Islet of Langerhans (tissue), 1 donor: ENCODE results near the gene NAT10.

Source experiments
- FAIRE-seq: peaks from one replicate; lab custom pipeline; 2011; peaks lifted over from hg19 to GRCh38; lab: Jason Lieb, UNC

The NAT10 gene

DNA sequence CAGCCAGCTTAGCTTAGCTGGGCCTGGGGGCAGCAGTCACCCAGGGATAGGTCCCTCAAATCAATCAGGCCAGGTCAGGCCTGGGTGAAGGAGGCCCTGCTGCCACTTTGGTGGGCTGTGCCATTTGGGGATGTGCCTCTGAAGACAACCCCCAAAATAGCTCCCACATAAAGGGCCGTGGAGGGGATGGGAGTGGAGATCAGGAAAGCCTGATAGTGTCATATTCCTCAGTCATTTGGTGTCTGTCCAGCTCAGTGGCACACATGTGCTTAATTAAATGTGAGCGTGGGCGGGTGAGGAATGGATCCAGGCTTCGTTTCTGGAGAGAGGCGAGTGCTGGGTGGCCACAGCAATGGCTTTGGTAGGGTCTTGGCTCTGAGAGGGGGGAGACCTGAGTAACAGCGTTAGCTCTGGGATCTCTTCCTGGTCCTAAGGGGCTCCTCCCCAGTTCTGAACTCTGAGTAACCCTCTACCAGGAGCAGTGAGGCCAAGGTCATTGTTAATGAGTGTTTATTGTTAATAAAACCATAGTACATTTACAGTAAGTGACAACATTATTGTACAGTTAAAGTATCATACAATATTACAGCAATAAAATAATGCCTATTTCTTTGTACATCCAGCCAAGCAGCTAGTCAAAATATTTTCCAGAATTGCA is 45.2 kb downstream of the NAT10 start:
- FAIRE-seq = no peak

DNA sequence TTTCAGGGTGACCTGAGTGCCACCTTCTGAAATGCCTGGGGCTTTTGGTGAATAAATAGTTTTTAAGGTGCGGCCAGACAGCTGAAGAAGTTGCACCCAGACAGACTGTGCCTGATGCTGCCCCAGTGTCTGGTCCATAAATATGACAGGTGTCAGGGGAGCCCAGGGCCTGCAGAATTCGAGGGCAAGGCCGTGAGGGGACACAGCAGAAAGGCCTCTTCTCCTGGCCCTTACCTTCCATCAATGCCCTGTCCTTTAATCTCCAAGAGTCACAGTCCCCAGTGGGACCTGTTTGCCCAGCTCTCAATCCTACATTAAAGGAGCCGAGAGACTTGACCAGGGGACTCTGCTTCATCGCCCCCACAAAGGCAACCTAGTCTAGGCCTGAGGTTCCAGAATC is 45.7 kb downstream of the NAT10 start:
- FAIRE-seq = no peak

DNA sequence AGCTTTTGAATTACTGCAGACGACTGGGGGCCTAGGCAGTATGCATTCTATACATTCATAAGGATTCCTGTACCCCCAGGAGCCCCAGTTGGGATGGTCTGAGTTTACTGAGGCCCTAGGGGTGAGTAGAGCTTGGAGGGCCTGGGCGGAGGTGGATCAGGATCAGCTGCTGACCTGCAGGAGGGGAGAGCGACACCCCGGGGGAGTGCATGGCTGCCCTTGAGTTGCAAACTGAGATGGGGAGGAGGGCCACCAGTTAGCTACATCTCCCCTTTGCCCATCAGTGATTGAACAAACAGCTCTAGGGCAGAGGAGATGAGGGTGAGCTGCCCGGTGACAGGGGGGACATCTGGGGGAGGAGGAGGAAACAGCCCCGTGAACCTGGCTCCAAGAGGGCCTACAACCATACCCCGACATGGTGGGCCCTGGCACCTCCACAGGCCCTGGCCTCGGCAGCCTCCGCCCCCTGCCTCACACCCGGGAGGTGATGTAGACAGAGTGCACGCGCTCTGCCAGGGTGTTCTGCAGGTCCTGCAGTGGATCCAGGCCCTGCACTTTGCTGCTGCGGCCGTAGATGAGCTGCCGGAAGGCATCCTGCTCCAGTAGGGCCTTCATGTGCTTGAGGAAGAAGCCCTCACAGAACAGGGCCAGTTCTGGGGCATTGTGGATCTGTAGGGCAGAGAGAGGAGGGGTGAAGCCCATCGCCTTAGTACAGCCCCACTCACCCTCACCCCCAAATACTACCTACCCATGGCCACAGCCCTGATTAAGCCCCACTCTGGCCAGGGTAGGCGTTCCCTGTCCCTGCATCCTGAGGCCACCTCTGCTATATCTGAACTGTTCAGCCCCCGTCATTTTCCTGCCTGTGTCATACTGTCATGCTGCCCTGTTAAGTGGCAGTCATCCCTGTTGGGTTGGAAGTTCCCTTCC is 46.8 kb downstream of the NAT10 start:
- no peak for FAIRE-seq

DNA sequence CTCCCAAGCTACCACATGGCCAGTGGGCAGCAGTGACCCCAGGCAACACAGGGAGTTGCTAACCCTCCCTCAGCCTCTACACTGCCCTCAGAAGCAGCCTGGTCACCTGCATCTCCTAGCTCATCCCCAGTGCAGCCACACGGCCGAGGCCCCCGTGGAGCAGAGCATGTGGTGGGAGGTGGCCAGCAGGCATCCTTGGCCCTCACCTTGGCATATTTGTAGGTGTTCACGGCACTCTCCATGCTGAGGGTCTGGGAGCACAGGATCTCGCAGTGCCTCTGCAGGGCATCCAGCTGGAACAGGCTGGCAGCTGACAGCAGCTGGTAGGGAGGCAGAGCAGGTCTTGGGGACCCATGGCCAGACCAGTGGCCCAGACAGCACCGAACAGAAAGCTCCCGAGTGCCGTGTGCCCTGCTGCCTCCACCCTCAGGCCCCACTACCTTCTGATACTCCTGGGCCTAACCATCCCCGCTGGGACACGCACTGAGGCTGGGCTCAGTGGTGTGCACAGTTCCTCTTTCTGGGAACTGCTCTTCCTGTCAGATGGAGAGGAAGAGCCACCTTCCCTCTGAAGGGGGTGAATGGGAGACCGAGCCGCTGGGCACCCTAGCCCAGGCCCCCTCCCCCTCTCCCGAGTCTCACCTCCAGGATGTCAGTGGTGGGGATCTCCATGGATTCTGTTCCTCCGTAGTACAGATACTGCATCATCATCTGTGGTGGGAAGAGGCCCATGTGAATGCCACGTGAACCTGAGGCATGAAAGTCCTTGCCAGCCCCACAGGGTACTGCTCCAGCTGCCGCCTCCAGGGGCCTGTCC is 48.8 kb downstream of the NAT10 start:
- FAIRE-seq = no peak

DNA sequence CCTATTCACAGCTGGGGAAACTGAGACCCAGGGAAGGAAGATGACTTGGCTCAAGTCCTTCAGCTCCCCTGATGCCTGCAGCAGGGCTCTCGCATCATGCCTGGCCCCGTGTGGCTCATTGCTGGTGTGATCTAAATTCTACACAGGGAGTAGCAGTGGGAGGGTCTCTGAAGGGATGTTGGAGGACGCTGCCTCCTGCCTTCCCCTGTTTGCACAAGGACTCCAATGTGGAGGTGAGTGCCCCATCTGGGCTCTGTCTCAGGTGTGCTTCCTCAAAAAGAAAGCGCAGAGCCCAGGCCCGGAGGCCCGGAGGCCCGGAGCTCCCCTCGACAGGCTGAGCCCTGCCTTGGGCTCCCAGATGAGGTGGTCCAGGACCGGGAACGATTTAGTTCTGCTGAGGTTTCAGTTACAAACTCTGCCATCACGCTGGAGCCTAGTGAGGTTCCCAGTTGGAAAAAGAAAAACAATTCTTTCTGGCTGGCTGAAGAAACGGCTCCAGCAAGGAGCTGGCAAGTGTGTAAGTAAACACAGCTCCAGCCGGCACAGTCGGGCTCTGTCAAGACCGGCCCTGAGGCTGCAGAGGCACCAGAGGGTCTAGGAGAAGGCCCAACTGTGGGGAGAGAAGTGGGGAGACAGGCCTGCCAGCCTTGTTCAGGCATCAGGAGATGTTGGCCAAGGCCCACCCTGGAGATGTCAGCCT is 49.8 kb downstream of the NAT10 start:
- no peak for FAIRE-seq

DNA sequence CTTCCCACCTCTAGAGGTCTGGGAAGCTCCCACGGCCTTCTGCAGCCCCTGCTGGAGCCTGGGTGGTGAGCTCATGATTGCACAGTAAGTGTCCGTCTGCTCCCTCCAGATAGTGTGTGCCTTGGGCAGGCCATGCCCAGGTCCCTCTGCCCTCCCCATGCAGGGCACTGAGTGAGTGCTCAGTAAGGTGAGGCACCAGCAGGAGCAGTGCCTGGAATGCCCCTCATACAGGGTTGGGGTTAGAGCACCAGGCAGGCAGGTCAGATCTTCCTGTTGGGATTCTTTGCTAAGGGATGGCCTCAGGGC is 50.3 kb downstream of the NAT10 start:
- no peak for FAIRE-seq

DNA sequence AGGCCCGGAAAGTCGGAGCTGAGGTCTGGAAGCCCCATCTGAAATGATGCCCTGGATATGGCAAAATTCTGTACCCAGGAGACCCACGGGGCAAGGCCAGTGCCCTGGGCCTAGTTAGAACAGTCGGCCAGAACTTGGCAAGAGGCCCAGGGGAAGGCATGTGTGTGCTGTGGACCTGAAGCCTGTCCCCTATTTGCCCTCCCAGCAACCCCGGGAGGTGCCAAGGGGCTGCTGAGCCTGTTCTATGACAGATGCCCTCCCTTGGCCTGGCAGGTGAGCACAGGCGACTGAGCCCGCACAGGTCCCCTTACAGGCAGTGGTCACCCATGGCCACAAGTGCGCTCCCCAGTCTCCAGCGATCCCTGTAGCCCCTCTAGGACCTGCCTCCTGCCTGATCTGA is 51.7 kb downstream of the NAT10 start:
- no peak for FAIRE-seq

DNA sequence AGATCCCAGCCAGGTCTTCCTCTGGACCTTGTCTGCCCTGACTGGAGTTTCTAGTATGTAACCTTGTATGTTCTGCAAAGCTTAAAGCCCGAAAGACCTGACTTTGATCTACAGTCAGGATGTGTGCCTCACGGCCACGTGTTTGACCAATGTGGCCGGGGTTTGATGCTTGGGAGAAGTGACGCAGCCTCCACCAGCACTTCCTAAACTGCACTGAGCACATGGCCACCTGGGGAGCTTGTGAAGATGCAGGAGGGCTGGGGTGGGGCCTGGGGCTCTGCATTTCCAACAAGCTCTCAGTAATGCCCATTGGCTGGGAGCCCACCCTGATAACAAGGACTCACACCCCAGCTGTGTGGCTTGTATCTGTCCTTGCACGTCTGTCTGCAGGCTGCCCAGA is 53.2 kb downstream of the NAT10 start:
- no peak for FAIRE-seq

DNA sequence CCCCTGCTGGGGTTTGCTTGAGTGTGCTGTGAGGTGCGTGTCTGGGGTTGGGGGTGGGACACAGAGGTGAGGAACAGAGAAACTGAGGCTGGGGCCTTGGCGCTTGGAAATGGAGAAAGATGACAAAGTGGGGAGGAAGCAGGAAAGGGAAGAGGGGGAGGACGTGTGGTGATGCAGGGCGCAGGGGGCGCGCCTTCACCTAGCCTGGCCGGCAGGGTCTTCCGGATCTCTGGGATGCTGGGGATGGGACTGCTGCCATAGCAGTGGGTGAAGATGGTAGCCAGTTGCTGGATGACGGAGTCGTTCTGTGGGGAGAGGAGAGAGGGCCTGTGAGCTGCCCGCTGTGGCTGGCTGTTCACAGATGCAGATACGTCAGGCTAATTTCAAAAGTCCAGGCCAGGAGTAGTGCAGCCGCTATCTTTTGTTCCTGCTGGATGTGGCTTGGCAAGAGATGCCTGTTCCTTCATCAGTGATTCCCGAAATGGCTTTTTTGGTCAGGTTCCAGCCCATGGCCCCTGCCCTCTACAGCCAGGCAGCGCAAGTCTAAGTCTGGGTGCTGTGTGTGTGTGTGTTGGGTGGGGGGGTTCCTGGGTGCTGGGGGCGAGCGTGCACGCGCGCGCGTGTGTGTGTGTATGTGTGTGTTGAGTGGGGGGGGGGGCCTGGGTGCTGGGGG is 54.8 kb downstream of the NAT10 start:
- FAIRE-seq = no peak

DNA sequence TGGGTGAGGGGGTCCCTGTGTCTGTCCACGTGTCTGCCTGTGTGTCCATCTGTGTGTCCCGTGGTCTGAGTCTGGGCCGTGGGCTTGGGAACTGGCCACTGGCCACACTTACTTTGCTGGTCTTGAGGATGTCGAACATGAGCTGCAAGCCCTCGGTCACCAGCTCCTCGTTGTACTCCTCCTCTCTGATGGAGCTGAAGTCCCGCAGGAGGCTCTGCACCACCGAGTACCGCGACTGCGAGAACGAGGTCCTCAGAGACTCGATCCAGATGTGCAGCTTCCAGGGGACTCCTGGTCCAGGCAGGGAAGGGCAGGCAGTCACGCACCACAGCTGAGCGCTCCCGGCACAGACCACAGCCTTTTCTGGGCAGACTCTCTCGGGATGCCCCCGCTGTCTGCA is 55.4 kb downstream of the NAT10 start:
- FAIRE-seq = no peak

DNA sequence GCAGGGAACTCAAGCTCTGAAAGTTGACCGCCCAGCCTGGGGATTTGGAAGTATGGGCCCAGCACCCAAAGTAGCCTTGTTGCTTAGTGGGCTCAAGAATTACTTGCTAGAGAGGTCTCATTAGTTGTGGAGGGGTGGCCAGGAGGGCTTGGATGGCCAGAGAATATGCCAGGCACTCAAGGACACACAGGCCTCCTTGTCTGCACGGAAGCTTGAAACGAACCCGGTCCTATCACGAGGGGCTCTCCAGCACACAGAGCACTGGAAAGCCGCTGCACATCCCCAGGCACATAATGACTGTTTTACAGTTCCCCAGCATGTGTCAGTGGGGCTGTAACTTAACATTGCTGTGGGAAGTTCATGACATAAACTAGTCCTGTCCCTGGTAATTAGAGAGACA is 55.9 kb downstream of the NAT10 start:
- no peak for FAIRE-seq

DNA sequence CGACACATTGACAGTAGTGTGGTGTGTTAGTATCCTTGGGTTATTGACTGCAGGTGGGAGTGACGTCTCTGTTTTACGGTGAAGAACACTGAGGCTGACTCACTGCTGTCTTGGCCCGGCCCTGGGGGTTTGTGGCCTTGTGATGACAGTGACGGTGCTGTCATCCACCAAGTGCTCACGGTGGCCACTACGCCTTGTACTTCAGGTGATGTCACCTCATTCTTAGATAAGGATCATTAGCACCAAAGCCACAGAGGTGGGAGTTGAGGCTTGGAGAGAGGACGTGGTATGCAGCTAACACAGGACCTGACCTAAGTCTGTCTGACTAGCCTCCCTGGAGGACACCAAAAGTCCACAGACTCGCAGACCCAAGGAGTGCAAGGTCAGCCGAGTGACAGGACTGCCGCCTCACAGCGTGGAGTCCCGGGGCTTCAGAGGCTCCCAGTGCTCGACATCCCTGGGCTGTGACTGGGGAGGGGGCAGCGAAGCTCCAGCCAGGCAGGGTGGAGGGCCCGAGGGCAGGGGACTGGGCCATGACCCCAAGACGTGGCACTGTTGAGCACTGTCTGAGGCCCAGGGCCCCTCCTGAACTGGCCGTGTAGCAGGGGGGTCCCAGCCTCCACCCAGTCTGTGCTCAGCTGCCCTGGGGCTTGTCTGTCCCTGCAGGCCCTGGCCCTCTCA is 56.5 kb downstream of the NAT10 start:
- FAIRE-seq = no peak

DNA sequence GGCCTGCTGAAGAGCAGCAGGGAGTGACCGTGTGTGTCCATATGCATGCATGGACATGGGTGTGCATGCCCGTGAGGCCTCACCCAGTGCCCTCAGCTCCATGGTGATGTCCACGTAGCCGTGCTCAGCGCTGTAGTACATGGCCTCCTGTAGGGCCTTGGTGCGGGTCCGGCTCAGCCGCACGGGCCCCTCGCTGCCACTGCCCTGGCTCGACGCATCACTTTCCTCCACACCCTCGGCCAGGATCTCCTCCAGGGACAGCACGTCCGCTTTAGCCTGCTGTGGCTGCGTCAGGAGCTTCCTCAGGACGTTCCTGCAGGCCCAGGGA is 57.0 kb downstream of the NAT10 start:
- no peak for FAIRE-seq

DNA sequence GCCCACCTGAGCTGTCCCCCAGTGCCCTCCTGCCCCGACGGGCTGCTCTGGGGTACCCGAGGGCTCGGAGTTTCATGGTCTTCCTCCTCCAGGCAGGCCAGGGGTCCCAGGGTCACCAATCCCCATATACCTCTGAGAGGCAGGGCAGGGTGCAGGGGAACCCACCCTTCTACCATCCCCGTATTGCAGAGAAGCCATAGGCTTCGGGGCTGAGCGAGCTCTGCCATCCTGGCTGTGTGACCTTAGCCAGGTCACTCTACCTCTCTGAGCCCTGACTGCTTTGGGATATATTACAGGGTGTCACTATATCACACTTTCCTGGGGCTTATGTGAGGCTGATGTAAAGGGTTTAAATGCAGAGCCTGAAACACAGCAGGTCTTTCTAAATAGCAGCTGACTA is 57.4 kb downstream of the NAT10 start:
- no peak for FAIRE-seq

DNA sequence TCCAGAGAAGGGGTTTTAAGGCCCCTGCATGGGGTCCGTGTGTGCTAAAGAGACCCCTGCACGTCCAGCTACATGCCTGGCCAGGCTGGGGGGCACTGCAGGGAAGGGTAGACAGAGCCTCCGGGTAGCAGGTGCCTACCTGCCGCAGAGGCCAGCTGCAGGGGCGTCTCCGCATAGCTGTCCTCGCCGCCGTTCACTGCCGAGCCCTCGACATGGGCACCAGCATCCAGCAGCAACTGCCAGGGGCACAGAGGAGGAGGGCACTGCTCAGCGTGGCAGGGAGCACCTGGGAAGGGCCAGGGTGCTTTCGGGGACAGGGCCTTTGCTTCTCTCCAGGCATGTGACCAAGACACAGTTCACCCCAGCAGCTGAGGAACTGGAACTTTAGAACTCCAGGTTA is 59.7 kb downstream of the NAT10 start:
- FAIRE-seq = no peak

DNA sequence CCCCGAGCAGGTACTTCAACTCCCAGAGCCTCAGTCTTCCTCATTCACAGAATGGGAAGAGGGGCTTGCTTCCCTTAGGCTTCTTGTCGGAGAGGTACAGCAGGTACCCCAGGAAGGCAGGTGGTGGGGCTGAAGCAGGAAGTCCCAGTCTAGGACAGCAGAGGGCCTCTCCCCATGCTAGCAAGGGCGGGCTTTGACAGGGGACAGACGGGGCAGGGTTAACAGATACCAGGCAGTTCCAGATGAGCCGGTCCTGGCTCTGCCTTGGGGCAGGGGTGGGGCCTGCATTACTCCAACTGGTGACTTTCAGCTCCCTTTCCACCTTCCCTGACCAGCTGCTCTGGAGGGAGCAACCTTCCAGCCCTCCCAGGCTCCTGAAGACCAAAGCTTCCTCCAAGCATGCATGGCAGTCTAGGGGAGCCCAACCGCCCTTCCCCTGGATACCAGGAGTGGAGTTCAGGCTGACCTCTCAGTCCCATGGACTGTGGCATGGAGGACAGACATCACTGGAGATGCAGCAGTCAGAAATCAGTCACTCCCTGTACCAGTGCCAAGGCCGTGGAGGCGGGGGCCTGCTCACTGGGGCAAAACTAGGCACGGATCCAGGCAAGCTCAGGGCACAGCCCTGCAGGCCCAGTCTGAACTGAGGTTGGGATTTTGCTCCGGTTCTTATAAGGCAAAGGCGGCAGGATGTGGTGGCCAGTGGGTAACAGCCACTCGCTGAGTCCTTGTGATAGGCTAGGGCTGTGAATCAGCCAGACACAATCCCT is 60.5 kb downstream of the NAT10 start:
- no peak for FAIRE-seq

DNA sequence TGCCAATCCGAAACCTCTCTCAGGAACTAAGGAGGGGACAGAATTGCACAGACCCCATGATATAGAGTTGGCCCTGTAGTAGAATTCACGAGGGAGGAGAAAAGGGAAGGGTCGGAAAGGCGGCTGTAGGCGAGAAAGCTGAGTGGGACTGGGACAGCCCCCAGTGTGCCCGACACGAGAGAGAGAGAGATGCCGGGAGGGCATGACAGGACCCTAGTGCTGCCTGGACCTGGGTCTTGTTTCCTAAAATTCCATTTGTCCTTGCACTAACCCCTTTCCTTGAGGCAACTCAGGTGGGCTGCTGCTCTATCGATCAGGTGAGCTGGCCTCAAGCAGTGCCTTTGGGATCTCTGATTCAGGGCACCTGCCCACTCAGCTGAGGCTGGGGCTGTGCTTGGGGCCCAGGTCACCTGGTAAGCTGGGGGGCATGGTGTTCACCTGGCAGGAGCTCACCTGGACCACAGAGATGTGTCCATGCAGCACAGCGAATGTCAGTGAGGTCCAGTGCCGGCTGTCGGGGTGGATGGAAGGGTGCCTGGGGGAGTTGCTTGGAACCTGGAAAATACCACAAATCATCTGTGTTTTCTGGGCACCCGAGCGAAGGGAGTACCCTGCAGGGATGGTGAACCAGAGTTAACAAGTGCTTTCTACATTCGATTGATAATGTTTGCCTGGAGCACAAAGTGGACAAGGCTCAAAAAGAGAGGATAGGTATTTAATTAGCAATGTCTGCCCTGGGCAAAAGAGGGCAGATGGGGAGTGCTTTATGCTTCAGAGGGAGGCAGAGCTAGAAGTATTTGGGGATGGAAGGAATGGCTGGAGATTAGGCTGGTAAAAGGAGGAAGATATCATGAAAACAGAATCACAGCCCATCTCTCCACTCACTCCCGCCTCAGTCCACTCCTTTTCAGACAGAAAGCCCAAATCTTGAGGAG is 61.6 kb downstream of the NAT10 start:
- FAIRE-seq = no peak

DNA sequence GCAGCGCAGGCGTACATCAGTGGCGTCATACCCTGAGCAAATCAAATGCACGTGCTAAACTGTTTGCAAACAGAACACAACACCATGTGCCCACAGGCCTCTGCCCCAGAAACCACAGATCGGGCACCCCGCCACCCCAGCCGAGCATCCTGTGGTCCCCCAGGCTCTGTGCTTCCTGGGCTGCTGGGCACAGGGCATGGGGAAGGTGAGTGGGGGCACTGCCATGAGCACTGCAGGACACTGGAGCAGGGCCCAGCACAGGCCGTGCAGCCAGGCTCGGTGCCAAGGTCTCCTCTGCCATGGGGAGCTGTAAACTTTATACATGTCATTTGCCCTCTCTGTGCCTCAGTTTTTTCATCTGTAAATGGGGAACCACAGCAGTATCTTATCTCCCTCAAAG is 62.5 kb downstream of the NAT10 start:
- FAIRE-seq = no peak

DNA sequence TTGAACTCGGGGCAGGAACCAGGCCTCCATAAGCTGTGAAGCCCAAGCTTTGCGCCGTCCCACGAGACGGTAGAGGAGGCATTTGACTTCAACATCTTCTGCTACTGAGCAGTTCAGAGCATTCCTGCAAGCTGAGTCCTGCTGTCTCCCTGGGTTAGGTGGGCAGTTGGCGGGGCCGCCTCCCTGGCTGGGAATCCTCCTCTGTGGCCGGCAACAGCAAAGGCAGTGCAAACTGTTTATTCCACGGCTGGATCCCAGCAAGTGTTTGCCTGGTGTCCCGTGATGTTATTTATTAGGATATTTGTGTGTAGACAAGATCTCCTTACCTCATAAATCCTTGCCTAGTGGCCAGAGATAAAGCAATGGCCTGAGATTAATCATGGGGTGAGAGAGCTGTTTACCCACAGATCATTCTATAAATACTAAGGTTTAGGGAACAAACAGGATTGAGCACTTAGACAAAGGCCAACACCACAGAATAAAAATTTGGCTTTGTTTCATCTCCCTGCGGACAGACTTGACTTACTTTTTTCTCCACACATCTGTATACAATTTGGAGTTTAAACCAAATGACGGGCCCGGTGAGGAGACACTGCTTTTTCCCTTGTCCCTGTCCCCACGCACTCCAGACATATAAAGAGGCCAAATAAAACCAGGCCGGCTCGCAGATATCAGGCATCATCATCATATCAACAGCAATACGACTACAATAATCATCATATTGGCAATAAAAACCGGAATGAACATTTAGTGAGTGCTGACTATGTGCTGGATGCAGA is 63.4 kb downstream of the NAT10 start:
- FAIRE-seq = no peak
